ENCODE data around the gene C22orf39.

Gene C22orf39, protein sequence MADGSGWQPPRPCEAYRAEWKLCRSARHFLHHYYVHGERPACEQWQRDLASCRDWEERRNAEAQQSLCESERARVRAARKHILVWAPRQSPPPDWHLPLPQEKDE

GRCh38 chr22:19447330-19448075 is at the start of gene C22orf39:
Gene C22orf39 (minus strand): TSS chr22:19447711. CDS start chr22:19447688, 23 bp downstream.
- DNase-seq: peak; percentile 96

DNA sequence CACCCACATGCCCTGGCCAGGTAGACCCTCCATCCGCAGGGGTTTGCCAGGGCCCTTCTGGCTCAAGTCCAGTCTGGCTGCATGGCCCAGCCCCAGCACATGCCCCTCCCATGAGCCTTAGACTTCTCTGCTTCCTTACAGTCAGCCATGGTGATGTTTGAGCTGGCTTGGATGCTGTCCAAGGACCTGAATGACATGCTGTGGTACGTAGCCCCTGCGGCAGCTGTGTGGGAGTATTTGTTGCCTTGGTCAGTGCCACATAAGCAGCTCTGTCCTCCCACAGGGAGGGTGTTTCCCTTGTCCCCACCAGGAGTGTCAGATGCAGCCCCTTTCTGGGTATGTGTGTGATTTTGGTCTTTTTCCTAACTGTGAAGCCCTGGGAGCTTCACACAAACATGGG is 49.7 kb upstream of the C22orf39 start:
- peak; percentile 70 for DNase-seq

DNA sequence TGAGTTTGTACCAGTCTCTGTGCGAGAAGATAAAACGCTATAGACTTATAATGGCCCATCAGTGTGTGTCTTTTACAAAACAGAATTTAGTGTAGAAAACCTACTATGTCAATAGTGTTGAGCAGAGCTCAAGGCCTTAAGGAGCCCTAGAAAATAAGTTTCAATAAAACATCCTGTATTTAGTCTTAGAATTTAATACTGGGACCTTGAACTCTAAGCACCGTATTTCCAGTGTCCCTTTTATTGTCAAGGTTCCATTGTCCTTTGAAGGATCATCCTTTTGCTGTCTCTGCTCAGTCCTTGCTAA is 48.8 kb upstream of the C22orf39 start:
- no peak for DNase-seq

DNA sequence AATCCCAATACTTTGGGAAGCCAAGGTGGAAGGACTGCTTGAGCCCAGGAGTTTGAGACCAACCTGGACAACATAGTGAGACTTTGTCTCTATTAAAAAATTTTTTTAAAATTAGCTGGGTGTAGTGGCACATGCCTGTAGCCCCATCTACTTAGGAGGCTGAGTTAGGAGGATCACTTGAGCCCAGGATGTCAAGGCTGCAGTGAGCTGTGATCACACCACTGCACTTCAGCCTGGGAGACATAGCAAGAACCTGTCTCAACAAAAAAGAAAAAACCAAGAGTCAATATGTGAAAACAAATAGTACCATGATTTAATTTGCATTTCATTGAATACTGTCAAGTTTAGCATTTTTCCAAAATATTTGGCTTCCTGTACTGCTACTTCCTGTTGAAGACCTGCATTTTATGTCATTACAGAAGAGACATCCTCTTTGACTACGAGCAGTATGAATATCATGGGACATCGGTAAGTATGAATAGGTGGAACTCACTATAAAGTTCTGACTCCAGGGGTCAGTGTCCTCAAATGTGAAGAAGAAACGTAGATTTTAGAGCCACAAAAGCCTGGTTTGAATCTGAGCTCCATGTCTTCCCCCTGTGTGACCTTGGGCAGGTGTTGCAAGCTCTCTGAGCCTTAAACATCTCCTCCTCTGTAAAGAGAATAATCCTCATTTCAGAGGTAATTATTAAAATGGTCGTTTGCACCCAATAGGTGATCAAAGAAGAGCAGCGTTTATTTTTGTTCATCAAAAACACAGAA is 48.2 kb upstream of the C22orf39 start:
- DNase-seq: no peak

DNA sequence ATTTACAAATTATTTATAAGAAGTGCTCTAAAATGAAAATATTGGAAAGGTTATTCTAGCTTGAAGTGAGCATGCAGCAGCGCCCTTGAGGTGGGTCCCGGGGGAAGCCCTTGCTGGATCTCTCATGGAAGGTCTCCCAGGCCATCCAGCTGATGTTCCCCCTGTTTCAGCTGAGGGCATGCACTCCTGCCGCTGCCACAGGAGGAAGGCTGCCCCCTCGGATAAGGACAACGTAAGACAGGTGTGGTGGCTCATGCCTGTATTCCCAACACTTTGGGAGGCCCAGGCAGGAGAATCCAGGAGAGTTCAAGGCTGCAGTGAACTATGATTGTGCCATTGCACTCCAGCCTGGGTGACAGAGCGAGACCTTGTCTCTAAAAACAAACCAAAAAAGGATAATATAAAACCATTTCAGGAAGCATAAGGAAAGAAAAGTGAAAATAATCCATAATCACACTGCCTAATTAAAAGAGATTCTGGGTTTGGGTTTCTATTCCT is 47.2 kb upstream of the C22orf39 start:
- no peak for DNase-seq

- DNase-seq: no peak
Observed at GRCh38 chr22:19494001-19494560, 46.6 kb upstream of the C22orf39 start.

GRCh38 chr22:19492504-19493174 is 45.1 kb upstream of the C22orf39 start:
- DNase-seq: no peak

DNA sequence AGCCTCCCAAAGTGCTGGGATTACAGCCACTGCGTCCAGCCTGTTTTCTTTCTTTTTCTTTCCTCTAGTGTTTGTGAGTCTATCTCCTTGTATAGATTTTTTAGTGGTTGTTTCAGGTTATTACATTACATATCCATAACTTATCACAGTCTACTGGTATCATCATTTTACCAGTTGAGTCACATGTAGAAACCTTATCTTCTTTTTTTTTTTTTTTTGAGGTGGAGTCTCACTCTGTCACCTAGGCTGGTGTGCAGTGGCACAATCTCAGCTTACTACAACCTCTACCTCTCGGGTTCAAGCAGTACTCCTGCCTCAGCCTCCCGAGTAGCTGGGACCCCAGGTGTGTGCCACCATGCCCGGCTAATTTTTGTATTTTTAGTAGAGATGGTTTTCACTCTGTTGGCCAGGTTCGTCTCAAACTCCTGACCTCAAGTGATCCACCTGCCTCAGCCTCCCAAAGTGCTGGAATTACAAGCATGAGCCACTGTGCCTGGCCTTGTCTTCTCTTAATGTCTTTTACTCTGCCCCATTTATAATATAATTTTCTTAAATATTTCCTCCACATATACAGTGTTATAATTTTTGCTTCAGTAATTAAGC is 43.2 kb upstream of the C22orf39 start:
- DNase-seq: no peak

- DNase-seq: no peak
Observed at GRCh38 chr22:19488884-19489843, 41.7 kb upstream of the C22orf39 start.

DNA sequence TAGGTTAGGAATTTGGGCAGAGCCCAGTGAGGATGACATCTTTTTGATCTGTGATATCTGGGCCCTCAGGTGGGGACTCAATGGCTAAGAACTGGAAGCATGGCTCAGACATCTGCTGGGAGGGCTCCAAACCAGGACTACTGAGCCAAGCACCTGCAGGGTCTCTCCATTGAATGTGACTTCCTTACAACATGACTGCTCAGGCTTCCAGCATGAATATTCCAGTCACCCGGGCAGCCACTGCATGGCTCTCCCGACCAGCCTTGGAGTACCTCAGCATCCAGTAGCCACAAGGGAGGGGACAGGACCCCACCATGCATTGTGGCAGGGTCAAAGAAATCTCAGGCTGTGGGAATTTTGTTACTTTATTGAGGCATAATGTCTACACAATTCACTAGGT is 40.8 kb upstream of the C22orf39 start:
- no peak for DNase-seq

DNA sequence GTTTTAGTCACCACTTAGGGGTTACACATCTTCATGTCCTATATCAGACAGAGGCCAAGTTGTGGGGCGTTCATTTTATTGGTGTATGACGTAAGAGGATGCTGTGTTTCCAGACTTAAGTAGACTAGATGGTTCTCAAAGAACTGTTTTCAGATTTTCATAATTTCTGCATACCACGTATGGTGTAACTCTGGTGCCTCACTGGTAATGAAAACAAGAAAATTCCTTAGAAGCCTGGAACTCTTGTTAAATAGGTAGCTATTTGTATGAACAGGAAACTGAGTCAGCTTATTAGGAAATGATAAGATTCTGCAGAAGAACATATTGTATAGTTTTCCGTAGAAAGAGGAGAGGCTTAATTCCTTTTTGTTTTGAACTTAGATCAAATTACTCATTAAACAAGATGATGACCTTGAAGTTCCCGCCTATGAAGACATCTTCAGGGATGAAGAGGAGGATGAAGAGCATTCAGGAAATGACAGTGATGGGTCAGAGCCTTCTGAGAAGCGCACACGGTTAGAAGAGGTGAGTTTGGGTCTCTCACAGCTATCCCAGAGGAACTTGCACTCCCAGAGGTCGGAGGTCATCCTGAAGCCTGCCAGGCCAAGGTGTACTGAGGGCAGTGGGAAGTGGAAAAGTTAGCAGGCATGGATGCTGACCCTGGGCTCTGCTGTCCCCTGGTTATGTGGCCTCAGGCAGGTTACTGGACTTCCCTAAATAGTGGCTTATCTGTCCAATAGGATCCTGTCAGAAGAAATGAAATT is 36.2 kb upstream of the C22orf39 start:
- DNase-seq: no peak

GRCh38 chr22:19482297-19482696 is 34.8 kb upstream of the C22orf39 start:
- no peak for DNase-seq

DNA sequence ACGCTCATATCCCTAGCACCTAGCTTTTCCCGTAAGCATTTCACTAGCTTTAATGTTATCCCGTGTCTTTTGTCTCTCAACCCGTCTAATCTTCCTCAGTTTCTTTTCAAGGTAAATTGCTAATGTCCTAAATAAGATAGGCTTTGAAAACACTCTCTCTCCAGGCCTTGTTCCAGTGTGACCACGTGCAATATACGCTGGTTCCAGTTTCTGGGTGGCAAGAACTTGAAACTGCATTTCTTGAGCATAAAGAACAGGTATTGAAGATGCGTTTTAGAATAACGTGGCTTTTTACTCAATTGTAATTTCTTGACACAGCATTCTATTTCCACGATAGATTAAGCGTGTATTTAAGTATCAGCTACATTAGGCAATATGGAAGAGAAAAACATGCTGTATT is 33.3 kb upstream of the C22orf39 start:
- no peak for DNase-seq

DNA sequence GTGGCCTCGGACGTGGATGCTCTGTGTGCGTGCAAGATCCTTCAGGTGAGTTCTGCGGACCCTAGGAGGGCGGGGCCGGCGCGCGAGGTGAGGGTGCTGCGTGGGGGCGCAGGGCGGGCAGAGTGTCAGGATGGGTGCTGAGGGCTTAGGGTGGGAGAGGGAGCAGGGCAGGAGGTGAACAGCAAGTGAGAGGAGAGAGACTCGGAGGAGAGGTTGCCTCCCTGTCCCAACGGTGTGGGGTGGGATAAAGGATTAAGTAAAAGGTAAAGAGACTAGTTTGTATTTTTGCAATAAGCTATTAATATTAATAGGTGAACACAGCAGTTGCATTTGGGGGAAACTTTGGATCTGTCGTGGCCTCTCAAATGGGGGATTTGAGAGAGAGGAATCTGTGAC is 32.7 kb upstream of the C22orf39 start:
- DNase-seq: no peak

DNA sequence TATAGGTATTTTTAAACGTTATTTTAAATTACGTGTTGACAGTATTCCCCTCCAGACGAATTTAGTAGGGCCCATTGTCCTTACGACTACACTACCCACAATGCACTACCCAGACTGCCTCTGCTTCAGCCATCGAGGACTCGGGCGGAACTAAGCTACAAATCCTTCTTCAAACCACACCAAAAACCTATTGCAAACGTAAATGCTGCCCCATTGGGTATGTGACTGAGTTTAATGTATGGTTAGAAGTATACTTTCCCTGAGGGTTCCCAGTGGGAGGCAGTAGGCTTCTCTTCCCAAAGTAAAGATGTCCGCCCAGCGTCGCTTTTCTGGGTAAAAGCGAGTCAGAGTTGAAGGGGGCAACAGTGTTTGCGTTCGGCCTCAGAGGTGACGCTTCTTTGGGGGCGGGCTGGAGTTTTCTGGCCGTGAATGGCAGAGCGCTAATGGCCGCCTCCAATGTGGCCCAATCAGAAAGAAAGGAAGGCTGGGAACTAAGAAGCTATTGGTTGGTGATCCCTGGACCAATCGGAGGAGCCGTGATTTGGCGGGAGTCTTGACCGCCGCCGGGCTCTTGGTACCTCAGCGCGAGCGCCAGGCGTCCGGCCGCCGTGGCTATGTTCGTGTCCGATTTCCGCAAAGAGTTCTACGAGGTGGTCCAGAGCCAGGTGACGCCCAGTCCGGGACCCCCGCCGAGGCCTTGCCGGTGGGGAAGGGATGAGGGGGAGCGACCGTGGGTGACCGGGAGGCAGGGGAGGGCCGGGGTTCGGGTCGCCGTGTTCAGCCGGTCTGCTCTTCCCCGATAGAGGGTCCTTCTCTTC is 32.1 kb upstream of the C22orf39 start, which contains the start of gene CDC45:
CDC45 (plus strand) TSS at position 566 of the 818 bp plus-strand sequence; CDS start at position 615, 49 bp downstream.
- DNase-seq: peak; percentile 99

GRCh38 chr22:19478901-19479354 is 31.4 kb upstream of the C22orf39 start, which contains the start of gene UFD1:
Gene UFD1 (minus strand): TSS chr22:19479193. CDS start chr22:19479085, 108 bp downstream.
- peak; percentile 87 for DNase-seq

DNA sequence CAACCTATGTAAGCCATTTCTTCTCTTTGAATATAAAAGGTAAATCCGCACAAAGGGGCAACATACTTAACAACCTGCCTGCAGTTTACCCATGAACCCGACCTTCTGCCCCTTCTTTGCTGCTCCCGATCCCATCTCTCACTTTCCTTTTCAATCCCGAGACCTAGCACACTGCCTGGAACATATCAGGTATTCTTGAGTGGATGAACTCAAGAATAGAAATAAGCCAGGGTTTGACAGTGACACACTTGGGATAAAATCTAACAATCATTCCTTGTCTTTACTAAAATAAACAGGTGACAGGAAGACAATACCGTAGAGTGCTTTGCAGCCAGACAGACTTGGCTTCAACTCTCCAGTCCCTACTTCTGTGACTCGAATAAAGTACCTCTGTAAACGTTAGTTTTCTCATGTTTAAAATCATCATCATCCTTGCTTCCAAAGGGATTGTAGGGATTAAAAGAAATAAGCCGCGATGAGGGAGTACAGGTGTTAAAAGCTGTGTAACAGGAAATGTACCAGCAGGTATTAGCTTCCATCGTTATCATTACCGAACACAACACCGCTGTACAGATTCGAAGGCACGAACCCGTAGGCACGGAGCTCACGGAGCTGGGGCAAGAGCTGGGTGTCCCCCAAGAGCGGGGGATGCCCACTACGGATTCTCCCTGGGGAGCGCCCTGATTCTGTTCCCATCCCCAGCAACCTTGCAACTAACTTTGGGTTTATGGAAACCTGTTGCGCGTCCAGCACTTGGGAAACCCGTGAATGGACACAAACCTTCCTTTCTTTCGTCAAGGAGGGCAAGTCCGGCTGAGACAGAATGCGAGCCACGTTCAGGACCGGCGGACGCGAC is 30.8 kb upstream of the C22orf39 start:
- no peak for DNase-seq

GRCh38 chr22:19477321-19478044 is 30.0 kb upstream of the C22orf39 start:
- no peak for DNase-seq
